Mesodermal cell (in vitro differentiated cells): ENCODE data around the gene ANKRD28.

Experiments used
- H3K27ac ChIP-seq: 2 replicates; pipeline ENCODE4 v1.7.0; 2013; ENCODE audit warnings: mild to moderate bottlenecking, low read depth, low read length, moderate library complexity; ENCODE audit not compliant: severe bottlenecking
- H3K36me3 ChIP-seq: 2 replicates; pipeline ENCODE4 v1.7.1; 2013; ENCODE audit warnings: mild to moderate bottlenecking, low read length, moderate library complexity; ENCODE audit not compliant: control insufficient read depth, insufficient read depth
- H3K4me1 ChIP-seq: one replicate; pipeline ENCODE4 v1.7.1; 2013; ENCODE audit warnings: mild to moderate bottlenecking, low read length; ENCODE audit not compliant: insufficient read depth, control insufficient read depth, poor library complexity, severe bottlenecking
- H3K4me3 ChIP-seq: 2 replicates; pipeline ENCODE4 v1.7.0; 2013; ENCODE audit warnings: low read length, control low read depth, mild to moderate bottlenecking; ENCODE audit not compliant: insufficient read depth, poor library complexity, severe bottlenecking; ENCODE audit errors: extremely low read depth
- H3K9me3 ChIP-seq: 2 replicates; pipeline ENCODE4 v1.7.1; 2013; ENCODE audit warnings: mild to moderate bottlenecking, low read length, moderate library complexity; ENCODE audit not compliant: control insufficient read depth
- WGBS, 2 experiments: methylation state at CpG; one replicate each; pipeline ENCODE4 v1.1.5; 2013; ENCODE audit warnings: missing lambda C conversion rate in 2 of 2; ENCODE audit not compliant: insufficient coverage in 2 of 2; 5-methylcytosine and 5-hydroxymethylcytosine counted together

ANKRD28 gene

GRCh38 chr3:15666277-15666676, 131.5 kb downstream of the ANKRD28 start:
- Histone ChIP-seq H3K36me3 (peaks cover 5% of the 10 kb centered on the region), H3K4me1 (no peaks in the 10 kb centered on the region), H3K4me3 (no peak overlapping the region), H3K27ac (no peak overlapping the region), H3K9me3 (peaks cover 3% of the 10 kb centered on the region)
- WGBS, 2 experiments: 94 to 98% methylated on average over 4 of the region's 5 CpGs

GRCh38 chr3:15665510-15666150, 132.1 kb downstream of the ANKRD28 start:
- peaks cover 5% of the 10 kb centered on the region for H3K36me3 ChIP-seq
- H3K4me3 ChIP-seq: no peak overlapping the region
- no peaks in the 10 kb centered on the region for H3K4me1 ChIP-seq
- H3K9me3 ChIP-seq: peaks cover 3% of the 10 kb centered on the region
- H3K27ac ChIP-seq: no peak overlapping the region
- WGBS, 2 experiments: 95 to 100% methylated on average over 3 to 4 of the region's 5 CpGs

- 100% methylated on average over 1 of the region's 1 CpG; no CpG with 5 or more reads in 1 of the 2 experiments for WGBS, 2 experiments
- Histone ChIP-seq H3K4me3 (no peak overlapping the region), H3K9me3 (peaks cover 3% of the 10 kb centered on the region), H3K4me1 (no peaks in the 10 kb centered on the region), H3K27ac (no peak overlapping the region), H3K36me3 (peaks cover 5% of the 10 kb centered on the region)
Observed at GRCh38 chr3:15664144-15664543, 133.6 kb downstream of the ANKRD28 start.

GRCh38 chr3:15660055-15660935, 137.5 kb downstream of the ANKRD28 start:
- no peak overlapping the region for H3K27ac ChIP-seq
- 77 to 91% methylated on average over 5 of the region's 7 CpGs for WGBS, 2 experiments
- H3K4me3 ChIP-seq: no peak overlapping the region

GRCh38 chr3:15659254-15659975, 138.4 kb downstream of the ANKRD28 start:
- Histone ChIP-seq H3K4me3 (no peak overlapping the region), H3K9me3 (peaks cover 26% of the 10 kb centered on the region), H3K4me1 (no peaks in the 10 kb centered on the region), H3K27ac (no peak overlapping the region), H3K36me3 (no peaks in the 10 kb centered on the region)
- WGBS, 2 experiments: 100% methylated on average over 1 to 3 of the region's 5 CpGs

More at GRCh38 chr3:15660055-15660935, 137.5 kb downstream of the ANKRD28 start:
- Histone ChIP-seq H3K4me1 (no peaks in the 10 kb centered on the region), H3K9me3 (peaks cover 26% of the 10 kb centered on the region), H3K36me3 (no peaks in the 10 kb centered on the region)

- Histone ChIP-seq H3K36me3 (no peaks in the 10 kb centered on the region), H3K27ac (no peak overlapping the region)
Observed at GRCh38 chr3:15657016-15657415, 140.8 kb downstream of the ANKRD28 start.

GRCh38 chr3:15656342-15656741, 141.4 kb downstream of the ANKRD28 start:
- no peak overlapping the region for H3K27ac ChIP-seq
- peaks cover 23% of the 10 kb centered on the region for H3K9me3 ChIP-seq
- H3K4me3 ChIP-seq: no peak overlapping the region
- 100% methylated on average over 2 to 3 of the region's 5 CpGs for WGBS, 2 experiments
- H3K4me1 ChIP-seq: peaks cover 2% of the 10 kb centered on the region
- no peaks in the 10 kb centered on the region for H3K36me3 ChIP-seq

More at GRCh38 chr3:15657016-15657415, 140.8 kb downstream of the ANKRD28 start:
- H3K4me1 ChIP-seq: no peaks in the 10 kb centered on the region
- H3K4me3 ChIP-seq: no peak overlapping the region
- H3K9me3 ChIP-seq: peaks cover 23% of the 10 kb centered on the region

GRCh38 chr3:15654891-15655290, 142.9 kb downstream of the ANKRD28 start:
- H3K9me3 ChIP-seq: peaks cover 23% of the 10 kb centered on the region
- no peaks in the 10 kb centered on the region for H3K36me3 ChIP-seq
- peaks cover 5% of the 10 kb centered on the region for H3K4me1 ChIP-seq
- 94 to 100% methylated on average over 4 to 7 of the region's 9 CpGs for WGBS, 2 experiments
- no peak overlapping the region for H3K27ac ChIP-seq
- no peak overlapping the region for H3K4me3 ChIP-seq

- no peak overlapping the region for H3K27ac ChIP-seq
- peaks cover 5% of the 10 kb centered on the region for H3K4me1 ChIP-seq
- H3K4me3 ChIP-seq: no peak overlapping the region
- H3K9me3 ChIP-seq: peaks cover 28% of the 10 kb centered on the region
- H3K36me3 ChIP-seq: no peaks in the 10 kb centered on the region
Observed at GRCh38 chr3:15654127-15654526, 143.7 kb downstream of the ANKRD28 start.

GRCh38 chr3:15653321-15653720, 144.5 kb downstream of the ANKRD28 start:
- Histone ChIP-seq H3K4me3 (no peak overlapping the region), H3K36me3 (no peaks in the 10 kb centered on the region), H3K4me1 (peaks cover 7% of the 10 kb centered on the region), H3K27ac (no peak overlapping the region), H3K9me3 (peaks cover 28% of the 10 kb centered on the region)
- WGBS, 2 experiments: 95 to 97% methylated on average over 3 of the region's 3 CpGs
